IMR-90 (cell line): Measurements from ENCODE around the gene AFDN.
A peak's percentile ranks its signal among the peaks of the same experiment; 100 is the strongest.

Source experiments
- CEBPB ChIP-seq: IDR thresholded peaks from 2 replicates; pipeline ENCODE4 v1.6.1; 2012; ENCODE audit warnings: low read depth, low read length, improper control_type of control experiment
- CTCF ChIP-seq: conservative IDR thresholded peaks from 2 replicates; pipeline ENCODE4 v1.5.1; 2012; ENCODE audit warnings: mild to moderate bottlenecking, low read depth, low read length, improper control_type of control experiment
- POLR2A ChIP-seq: IDR thresholded peaks from 2 replicates; pipeline ENCODE4 v1.6.1; 2012; ENCODE audit warnings: mild to moderate bottlenecking, low read depth, low read length

GRCh38 chr6:167968091-167968490 is 141.4 kb downstream of the AFDN start:
- TF ChIP-seq CTCF (peak; percentile 22; the same call in 1 of the 2 replicates), POLR2A (no peak), CEBPB (no peak)
